Ovary (tissue), 3 donors: ENCODE results near the gene PER3.

ENCODE experiments used
- EP300 ChIP-seq: sonication (generic); formaldehyde crosslinking; IDR thresholded peaks from one replicate; pipeline ENCODE4 v1.6.1; 2017; ENCODE audit warnings: antibody characterized with exemption
- POLR2A ChIP-seq: fragments of 450-650 bp; IDR thresholded peaks from one replicate; pipeline ENCODE4 v1.6.1; 2017; ENCODE audit warnings: antibody characterized with exemption, mild to moderate bottlenecking, moderate library complexity
- TF ChIP-seq, protein P1 (sequence below), 3 donors: fragments of 450-650 bp in 2 of 3; fragments of 200-600 bp in 1 of 3; IDR thresholded peaks; one replicate each; pipeline versions ENCODE4 v1.5.1 to v1.8.0; 2016 to 2022; ENCODE audit warnings: antibody characterized with exemption in 3 of 3, mild to moderate bottlenecking in 1 of 3
- donor health status: DM: no; HTN: no; CAD: no.

DNA sequence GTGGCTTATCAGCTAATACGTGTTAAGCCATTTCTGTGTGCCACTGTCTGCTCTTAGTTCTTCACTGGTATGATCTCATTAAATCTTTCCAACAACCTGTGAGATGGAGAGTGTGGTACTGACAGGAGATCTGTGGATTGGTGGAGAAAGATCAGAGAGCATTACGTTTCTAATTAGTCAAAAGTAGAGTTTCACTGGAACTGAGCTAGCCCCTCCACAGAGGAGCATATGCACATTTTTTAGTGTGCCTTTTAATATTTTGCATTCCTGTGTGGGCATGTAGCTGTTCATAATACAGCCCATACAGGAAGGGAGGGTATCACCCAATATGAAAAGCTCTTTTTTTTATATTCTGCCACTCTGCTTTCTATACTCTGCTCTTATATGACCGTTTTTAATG lies 37.2 kb downstream of the PER3 start:
- TF ChIP-seq, protein P1, sequence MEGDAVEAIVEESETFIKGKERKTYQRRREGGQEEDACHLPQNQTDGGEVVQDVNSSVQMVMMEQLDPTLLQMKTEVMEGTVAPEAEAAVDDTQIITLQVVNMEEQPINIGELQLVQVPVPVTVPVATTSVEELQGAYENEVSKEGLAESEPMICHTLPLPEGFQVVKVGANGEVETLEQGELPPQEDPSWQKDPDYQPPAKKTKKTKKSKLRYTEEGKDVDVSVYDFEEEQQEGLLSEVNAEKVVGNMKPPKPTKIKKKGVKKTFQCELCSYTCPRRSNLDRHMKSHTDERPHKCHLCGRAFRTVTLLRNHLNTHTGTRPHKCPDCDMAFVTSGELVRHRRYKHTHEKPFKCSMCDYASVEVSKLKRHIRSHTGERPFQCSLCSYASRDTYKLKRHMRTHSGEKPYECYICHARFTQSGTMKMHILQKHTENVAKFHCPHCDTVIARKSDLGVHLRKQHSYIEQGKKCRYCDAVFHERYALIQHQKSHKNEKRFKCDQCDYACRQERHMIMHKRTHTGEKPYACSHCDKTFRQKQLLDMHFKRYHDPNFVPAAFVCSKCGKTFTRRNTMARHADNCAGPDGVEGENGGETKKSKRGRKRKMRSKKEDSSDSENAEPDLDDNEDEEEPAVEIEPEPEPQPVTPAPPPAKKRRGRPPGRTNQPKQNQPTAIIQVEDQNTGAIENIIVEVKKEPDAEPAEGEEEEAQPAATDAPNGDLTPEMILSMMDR (IDR thresholded peaks at IDR 0.05) = no peak
- TF ChIP-seq EP300 (no peak), POLR2A (no peak)
